A549 (cell line): ENCODE data around the gene ENO4.

Source experiments
- EP300 ChIP-seq, 2 experiments: fragments of >200 bp; sonication (Bioruptor Twin); formaldehyde crosslinking; IDR thresholded peaks; 2 replicates in 1 of 2; 3 replicates in 1 of 2; pipeline ENCODE4 v1.6.1; 2016 to 2017
- JUN ChIP-seq, 2 experiments: fragments of >200 bp; sonication (Bioruptor Twin); formaldehyde crosslinking; IDR thresholded peaks; 2 replicates in 1 of 2; 3 replicates in 1 of 2; pipeline ENCODE4 v1.6.1; 2016 to 2017
- NR3C1 ChIP-seq: fragments of >200 bp; sonication (Bioruptor Twin); formaldehyde crosslinking; IDR thresholded peaks from 3 replicates; pipeline ENCODE4 v1.6.1; 2017
- POLR2A ChIP-seq: IDR thresholded peaks from 2 replicates; pipeline ENCODE4 v1.6.1; 2012; ENCODE audit warnings: mild to moderate bottlenecking, low read length
- RFX5 ChIP-seq: fragments of 450-650 bp; IDR thresholded peaks from 2 replicates; pipeline ENCODE4 v1.7.1; 2014; ENCODE audit warnings: antibody characterized with exemption, mild to moderate bottlenecking, moderate library complexity
- TF ChIP-seq, protein P1 (sequence below): fragments of >200 bp; sonication (Bioruptor Twin); formaldehyde crosslinking; IDR thresholded peaks from 3 replicates; pipeline ENCODE4 v1.5.1; 2016
- TF ChIP-seq, protein P2 (sequence below): fragments of 450-650 bp; IDR thresholded peaks from 2 replicates; pipeline ENCODE4 v1.6.1; 2014; ENCODE audit warnings: antibody characterized with exemption

GRCh38 chr10:116833986-116834985, 15.0 kb upstream of the ENO4 start:
- no peak for TF ChIP-seq POLR2A
- TF ChIP-seq, protein P1, sequence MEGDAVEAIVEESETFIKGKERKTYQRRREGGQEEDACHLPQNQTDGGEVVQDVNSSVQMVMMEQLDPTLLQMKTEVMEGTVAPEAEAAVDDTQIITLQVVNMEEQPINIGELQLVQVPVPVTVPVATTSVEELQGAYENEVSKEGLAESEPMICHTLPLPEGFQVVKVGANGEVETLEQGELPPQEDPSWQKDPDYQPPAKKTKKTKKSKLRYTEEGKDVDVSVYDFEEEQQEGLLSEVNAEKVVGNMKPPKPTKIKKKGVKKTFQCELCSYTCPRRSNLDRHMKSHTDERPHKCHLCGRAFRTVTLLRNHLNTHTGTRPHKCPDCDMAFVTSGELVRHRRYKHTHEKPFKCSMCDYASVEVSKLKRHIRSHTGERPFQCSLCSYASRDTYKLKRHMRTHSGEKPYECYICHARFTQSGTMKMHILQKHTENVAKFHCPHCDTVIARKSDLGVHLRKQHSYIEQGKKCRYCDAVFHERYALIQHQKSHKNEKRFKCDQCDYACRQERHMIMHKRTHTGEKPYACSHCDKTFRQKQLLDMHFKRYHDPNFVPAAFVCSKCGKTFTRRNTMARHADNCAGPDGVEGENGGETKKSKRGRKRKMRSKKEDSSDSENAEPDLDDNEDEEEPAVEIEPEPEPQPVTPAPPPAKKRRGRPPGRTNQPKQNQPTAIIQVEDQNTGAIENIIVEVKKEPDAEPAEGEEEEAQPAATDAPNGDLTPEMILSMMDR, result no peak
- TF ChIP-seq NR3C1, result no peak
- TF ChIP-seq, protein P2, sequence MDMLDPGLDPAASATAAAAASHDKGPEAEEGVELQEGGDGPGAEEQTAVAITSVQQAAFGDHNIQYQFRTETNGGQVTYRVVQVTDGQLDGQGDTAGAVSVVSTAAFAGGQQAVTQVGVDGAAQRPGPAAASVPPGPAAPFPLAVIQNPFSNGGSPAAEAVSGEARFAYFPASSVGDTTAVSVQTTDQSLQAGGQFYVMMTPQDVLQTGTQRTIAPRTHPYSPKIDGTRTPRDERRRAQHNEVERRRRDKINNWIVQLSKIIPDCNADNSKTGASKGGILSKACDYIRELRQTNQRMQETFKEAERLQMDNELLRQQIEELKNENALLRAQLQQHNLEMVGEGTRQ, result no peak
- TF ChIP-seq EP300 (IDR thresholded peaks at IDR 0.05), result no peak
- no peak for TF ChIP-seq JUN (IDR thresholded peaks at IDR 0.05)
- no peak for TF ChIP-seq RFX5
